Neural crest cell (in vitro differentiated cells): ENCODE data around the gene ENAM. TPM values are rescaled to one million over a fixed set of nuclear protein-coding genes. Genes with fewer than 3 reads are reported as not detected.
"Not testable (repeated sequence)": the region's sequence is repeated elsewhere in the genome, so short reads cannot be mapped to it uniquely, and the experiment has no call there.

Source experiments
- DNase-seq: peaks from one replicate; pipeline ENCODE4 v3.0.0; 2021; ENCODE audit warnings: low read depth, mixed read lengths, low spot score
- H3K27ac Mint-ChIP-seq: one replicate; pipeline ENCODE4 v1.8.0; 2021; ENCODE audit warnings: mild to moderate bottlenecking, mixed read lengths; ENCODE audit not compliant: unreplicated experiment
- H3K27me3 Mint-ChIP-seq: 2 replicates; pipeline ENCODE4 v1.8.0; 2021; ENCODE audit warnings: low read depth, mild to moderate bottlenecking, mixed read lengths
- H3K36me3 Mint-ChIP-seq: 2 replicates; pipeline ENCODE4 v1.8.0; 2021; ENCODE audit warnings: low read depth, mild to moderate bottlenecking, mixed read lengths
- H3K4me1 Mint-ChIP-seq: 2 replicates; pipeline ENCODE4 v1.8.0; 2021; ENCODE audit warnings: mixed read lengths
- H3K4me3 Mint-ChIP-seq: one replicate; pipeline ENCODE4 v1.8.0; 2021; ENCODE audit warnings: mild to moderate bottlenecking, mixed read lengths
- H3K9me3 Mint-ChIP-seq: 2 replicates; pipeline ENCODE4 v1.8.0; 2021; ENCODE audit warnings: mixed read lengths
- CTCF ChIP-seq: fragments of 200-600 bp; sonication (generic); conservative IDR thresholded peaks from 2 replicates; pipeline ENCODE4 v1.5.0; 2021; ENCODE audit warnings: antibody characterized with exemption, mild to moderate bottlenecking
- total RNA-seq: library from RNA; stranded (reverse); gene quantifications from 2 replicates; pipeline ENCODE4 v1.2.1, GENCODE V29; 2021

Gene ENAM
- total RNA-seq, 1 donor from 2014 or later = not detected

GRCh38 chr4:70678383-70678999, 49.9 kb downstream of the ENAM start:
- H3K9me3 Mint-ChIP-seq = no peaks in the 10 kb centered on the region
- H3K4me3 Mint-ChIP-seq = no peak overlapping the region
- no peak for DNase-seq
- H3K27ac Mint-ChIP-seq = peak overlapping the region; percentile 10
- no peak for TF ChIP-seq CTCF
- no peaks in the 10 kb centered on the region for H3K36me3 Mint-ChIP-seq
- H3K27me3 Mint-ChIP-seq = peaks cover 10% of the 10 kb centered on the region
- no peaks in the 10 kb centered on the region for H3K4me1 Mint-ChIP-seq

GRCh38 chr4:70680934-70681333, 52.4 kb downstream of the ENAM start:
- Mint-ChIP-seq H3K27me3 (peaks cover 3% of the 10 kb centered on the region), H3K27ac (no peak overlapping the region)
- no peak for DNase-seq

GRCh38 chr4:70681704-70682103, 53.2 kb downstream of the ENAM start:
- Mint-ChIP-seq H3K27me3 (peaks cover 3% of the 10 kb centered on the region), H3K36me3 (no peaks in the 10 kb centered on the region), H3K4me1 (no peaks in the 10 kb centered on the region)

More at GRCh38 chr4:70680934-70681333, 52.4 kb downstream of the ENAM start:
- H3K4me1 Mint-ChIP-seq = no peaks in the 10 kb centered on the region
- TF ChIP-seq CTCF = no peak
- H3K36me3 Mint-ChIP-seq = no peaks in the 10 kb centered on the region
- no peaks in the 10 kb centered on the region for H3K9me3 Mint-ChIP-seq
- H3K4me3 Mint-ChIP-seq = no peak overlapping the region

GRCh38 chr4:70682142-70682541, 53.6 kb downstream of the ENAM start:
- not testable (repeated sequence) for H3K36me3 Mint-ChIP-seq, H3K27me3 Mint-ChIP-seq, H3K27ac Mint-ChIP-seq, DNase-seq, H3K4me1 Mint-ChIP-seq, H3K9me3 Mint-ChIP-seq, H3K4me3 Mint-ChIP-seq

More at GRCh38 chr4:70681704-70682103, 53.2 kb downstream of the ENAM start:
- TF ChIP-seq CTCF = no peak
- no peak overlapping the region for H3K27ac Mint-ChIP-seq
- no peak overlapping the region for H3K4me3 Mint-ChIP-seq
- H3K9me3 Mint-ChIP-seq = no peaks in the 10 kb centered on the region
- no peak for DNase-seq

GRCh38 chr4:70687392-70687791, 58.8 kb downstream of the ENAM start:
- Mint-ChIP-seq H3K27me3 (no peaks in the 10 kb centered on the region), H3K9me3 (no peaks in the 10 kb centered on the region), H3K4me3 (peak overlapping the region; percentile 95), H3K4me1 (peaks cover 37% of the 10 kb centered on the region), H3K27ac (peak overlapping the region; percentile 98), H3K36me3 (peaks cover 4% of the 10 kb centered on the region)
- no peak for TF ChIP-seq CTCF
- DNase-seq = no peak

GRCh38 chr4:70687821-70688794, 59.6 kb downstream of the ENAM start, which contains the start of gene UTP3:
UTP3 (plus strand) TSS chr4:70688532; CDS start chr4:70688678, 146 bp downstream.
- no peaks in the 10 kb centered on the region for H3K27me3 Mint-ChIP-seq
- peak; percentile 94 for DNase-seq
- peak; percentile 98 for TF ChIP-seq CTCF
- peak within 1 kb of the TSS; percentile 95 for H3K4me3 Mint-ChIP-seq
- no peaks in the 10 kb centered on the region for H3K9me3 Mint-ChIP-seq
- H3K27ac Mint-ChIP-seq = peak within 1 kb of the TSS; percentile 98
- H3K4me1 Mint-ChIP-seq = peaks cover 37% of the 10 kb centered on the region
- H3K36me3 Mint-ChIP-seq = peaks cover 4% of the 10 kb centered on the region
